ENCODE results near the gene DDX56. TPM values are rescaled to one million over a fixed set of nuclear protein-coding genes. Genes with fewer than 3 reads are reported as not detected.
A peak's percentile ranks its signal among the peaks of the same experiment; 100 is the strongest.

DDX56 gene
- total RNA-seq, 4 donors from 2014 or later = 67.8 to 96.4 (median 88.9) TPM

DNA sequence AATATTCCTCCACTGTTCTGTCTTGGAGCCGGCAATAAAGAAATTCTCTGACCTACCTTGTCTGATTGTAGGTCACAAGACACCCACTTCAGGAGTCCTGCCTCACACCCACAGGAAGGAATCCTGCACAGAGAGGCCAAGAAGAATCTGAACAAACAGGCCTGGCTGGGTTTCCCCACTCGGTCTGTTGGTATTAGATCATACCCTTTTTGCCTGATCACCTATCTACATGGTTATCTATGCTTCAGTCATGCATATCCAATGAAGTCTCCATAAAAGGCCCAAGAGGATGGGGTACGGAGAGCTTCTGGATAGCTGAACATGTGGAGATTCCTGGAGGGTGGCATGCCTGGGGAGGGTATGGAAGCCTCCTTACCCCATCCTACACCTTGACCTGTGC, 45.0 kb upstream of the DDX56 start:
- H3K4me3 ChIP-seq = no peak overlapping the region
- no peak for DNase-seq
- H3K27ac ChIP-seq = peak overlapping the region in 2 of 4 donors; percentile 40 to 77
- peaks cover 0 to 68% (median 16%) of the 10 kb centered on the region in 4 donors for H3K4me1 ChIP-seq
- no peaks in the 10 kb centered on the region for H3K27me3 ChIP-seq
- H3K9me3 ChIP-seq = no peaks in the 10 kb centered on the region
- TF ChIP-seq POLR2A (IDR thresholded peaks at IDR 0.05) = no peak
- TF ChIP-seq, protein P1, sequence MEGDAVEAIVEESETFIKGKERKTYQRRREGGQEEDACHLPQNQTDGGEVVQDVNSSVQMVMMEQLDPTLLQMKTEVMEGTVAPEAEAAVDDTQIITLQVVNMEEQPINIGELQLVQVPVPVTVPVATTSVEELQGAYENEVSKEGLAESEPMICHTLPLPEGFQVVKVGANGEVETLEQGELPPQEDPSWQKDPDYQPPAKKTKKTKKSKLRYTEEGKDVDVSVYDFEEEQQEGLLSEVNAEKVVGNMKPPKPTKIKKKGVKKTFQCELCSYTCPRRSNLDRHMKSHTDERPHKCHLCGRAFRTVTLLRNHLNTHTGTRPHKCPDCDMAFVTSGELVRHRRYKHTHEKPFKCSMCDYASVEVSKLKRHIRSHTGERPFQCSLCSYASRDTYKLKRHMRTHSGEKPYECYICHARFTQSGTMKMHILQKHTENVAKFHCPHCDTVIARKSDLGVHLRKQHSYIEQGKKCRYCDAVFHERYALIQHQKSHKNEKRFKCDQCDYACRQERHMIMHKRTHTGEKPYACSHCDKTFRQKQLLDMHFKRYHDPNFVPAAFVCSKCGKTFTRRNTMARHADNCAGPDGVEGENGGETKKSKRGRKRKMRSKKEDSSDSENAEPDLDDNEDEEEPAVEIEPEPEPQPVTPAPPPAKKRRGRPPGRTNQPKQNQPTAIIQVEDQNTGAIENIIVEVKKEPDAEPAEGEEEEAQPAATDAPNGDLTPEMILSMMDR (IDR thresholded peaks at IDR 0.05) = no peak
- H3K36me3 ChIP-seq = no peaks in the 10 kb centered on the region

DNA sequence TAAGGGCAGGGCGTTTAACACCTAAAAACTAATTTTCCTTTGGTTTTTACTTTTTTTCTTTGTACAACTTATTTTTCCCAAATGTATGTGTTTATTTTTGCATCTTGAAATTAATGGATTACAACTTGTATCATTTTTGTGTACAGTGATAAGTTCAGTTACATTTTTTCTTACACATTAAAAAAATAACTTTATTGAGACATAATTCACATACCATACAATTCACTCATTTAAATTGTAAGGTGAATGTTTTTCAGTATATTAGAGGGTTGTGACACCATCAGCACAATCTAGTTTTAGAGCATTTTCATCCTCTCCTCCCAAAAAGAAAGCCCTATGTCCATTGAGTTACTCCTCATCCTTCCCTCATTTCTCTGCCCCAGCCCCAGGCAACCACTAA, 44.3 kb upstream of the DDX56 start:
- no peak for DNase-seq
- Histone ChIP-seq H3K27me3 (no peaks in the 10 kb centered on the region), H3K4me1 (peaks cover 0 to 66% (median 13%) of the 10 kb centered on the region in 4 donors), H3K36me3 (no peaks in the 10 kb centered on the region), H3K27ac (peak overlapping the region in 2 of 4 donors; percentile 40 to 77), H3K4me3 (no peak overlapping the region), H3K9me3 (no peaks in the 10 kb centered on the region)
- no peak for TF ChIP-seq POLR2A (IDR thresholded peaks at IDR 0.05)
- TF ChIP-seq, protein P1 (IDR thresholded peaks at IDR 0.05) = no peak

DNA sequence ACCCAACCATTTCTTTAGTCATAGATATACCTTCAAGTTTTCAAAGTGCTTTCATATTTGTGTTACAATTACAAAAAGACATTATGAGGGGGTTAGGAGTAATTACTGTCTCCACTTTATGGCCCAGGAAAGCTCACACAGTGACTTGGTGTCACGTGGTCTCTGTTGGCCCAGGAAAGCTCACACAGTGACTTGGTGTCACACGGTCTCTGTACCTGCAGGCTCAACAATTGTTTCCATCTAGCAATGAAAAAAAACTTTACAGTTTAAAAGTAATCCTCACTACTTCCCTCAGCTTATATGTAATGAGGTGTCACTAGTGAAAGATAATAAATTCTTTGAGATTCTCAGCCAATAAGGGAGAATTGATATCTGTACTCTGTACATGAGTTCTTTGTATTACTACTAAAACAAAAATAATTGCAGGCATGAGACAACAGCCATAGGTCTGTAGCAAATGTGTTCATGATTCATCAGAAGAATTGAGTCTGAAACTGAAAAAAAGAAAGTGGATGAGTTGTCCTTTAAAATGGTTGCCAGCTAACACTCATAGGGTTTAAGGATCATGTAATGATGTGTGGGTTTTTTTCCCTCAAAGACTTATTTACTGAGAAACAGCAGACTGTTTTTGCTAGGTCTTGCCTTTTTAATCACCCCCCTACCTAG, 43.6 kb upstream of the DDX56 start:
- Histone ChIP-seq H3K4me3 (no peak overlapping the region), H3K4me1 (peaks cover 0 to 60% (median 10%) of the 10 kb centered on the region in 4 donors), H3K36me3 (no peaks in the 10 kb centered on the region), H3K9me3 (no peaks in the 10 kb centered on the region), H3K27ac (peak overlapping the region in 2 of 4 donors; percentile 40 to 77), H3K27me3 (no peaks in the 10 kb centered on the region)
- DNase-seq = peak in 1 of 3 donors; percentile 73
- peak in 1 of 2 donors; percentile 28 for TF ChIP-seq POLR2A (IDR thresholded peaks at IDR 0.05)
- TF ChIP-seq, protein P1 (IDR thresholded peaks at IDR 0.05) = no peak

DNA sequence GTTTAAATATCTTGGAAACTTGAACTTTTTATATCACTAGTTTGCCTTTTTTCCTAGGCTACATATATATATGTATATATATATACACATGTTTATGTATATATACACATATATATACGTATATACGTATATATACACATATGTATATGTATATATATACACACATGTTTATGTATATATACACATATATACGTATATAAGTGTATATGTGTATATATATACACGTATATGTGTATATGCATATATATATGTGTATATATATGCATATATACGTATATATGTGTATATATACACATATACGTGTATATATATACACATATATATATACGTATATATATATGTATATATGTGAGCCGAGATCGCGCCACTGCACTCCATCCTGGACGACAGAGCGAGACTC, 42.8 kb upstream of the DDX56 start:
- no peaks in the 10 kb centered on the region for H3K36me3 ChIP-seq
- no peak overlapping the region for H3K4me3 ChIP-seq
- H3K9me3 ChIP-seq = no peaks in the 10 kb centered on the region
- H3K4me1 ChIP-seq = peaks cover 0 to 52% (median 8%) of the 10 kb centered on the region in 4 donors
- H3K27ac ChIP-seq = peak overlapping the region in 1 of 4 donors; percentile 91
- H3K27me3 ChIP-seq = no peaks in the 10 kb centered on the region
- TF ChIP-seq, protein P1 (IDR thresholded peaks at IDR 0.05) = no peak
- TF ChIP-seq POLR2A (IDR thresholded peaks at IDR 0.05) = no peak
- DNase-seq = no peak

DNA sequence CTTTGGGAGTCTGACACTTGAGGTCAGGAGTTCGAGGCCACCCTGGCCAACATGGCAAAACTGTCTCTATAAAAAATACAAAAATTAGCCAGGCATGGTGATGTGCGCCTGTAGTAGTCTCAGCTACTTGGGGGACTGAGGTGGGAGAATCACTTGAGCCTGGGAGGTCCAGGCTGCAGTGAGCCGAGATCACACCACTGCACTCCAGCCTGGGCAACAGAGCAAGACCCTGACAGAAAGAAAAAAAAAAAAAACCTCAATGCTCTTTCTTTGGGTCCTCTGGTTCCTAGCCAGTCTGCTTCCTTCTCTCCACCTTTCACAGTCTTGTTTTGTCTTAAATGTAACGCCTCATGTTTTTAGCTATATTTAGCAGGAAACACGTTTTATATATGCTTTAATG, 42.1 kb upstream of the DDX56 start:
- H3K36me3 ChIP-seq = no peaks in the 10 kb centered on the region
- peak overlapping the region; percentile 13 to 91 (median 48) for H3K27ac ChIP-seq
- TF ChIP-seq POLR2A (IDR thresholded peaks at IDR 0.05) = no peak
- TF ChIP-seq, protein P1 (IDR thresholded peaks at IDR 0.05) = no peak
- peaks cover 0 to 44% (median 8%) of the 10 kb centered on the region in 4 donors for H3K4me1 ChIP-seq
- H3K9me3 ChIP-seq = no peaks in the 10 kb centered on the region
- no peak for DNase-seq
- no peaks in the 10 kb centered on the region for H3K27me3 ChIP-seq
- no peak overlapping the region for H3K4me3 ChIP-seq
